ENCODE measurements around the gene CTAGE15.
"Not testable (repeated sequence)": the region's sequence is repeated elsewhere in the genome, so short reads cannot be mapped to it uniquely, and the experiment has no call there.

Gene CTAGE15

GRCh38 chr7:143622130-143622529 lies 50.5 kb downstream of the CTAGE15 start:
- not testable (repeated sequence) for DNase-seq (ENCODE audit: low spot score)

Measured in COLO829 (cell line).